NCI-H345 (cell line): ENCODE data around the gene EXOC5.
"Not testable (repeated sequence)": the region's sequence is repeated elsewhere in the genome, so short reads cannot be mapped to it uniquely, and the experiment has no call there.

Experiments used
- DNase-seq: peaks from one replicate; lab custom pipeline; 2025; lab: John Stamatoyannopoulos, UW

Gene EXOC5

GRCh38 chr14:57254884-57255283, 13.8 kb downstream of the EXOC5 start:
- no peak for DNase-seq

GRCh38 chr14:57246933-57247657, 21.6 kb downstream of the EXOC5 start:
- no peak for DNase-seq

- DNase-seq = no peak
Measured at GRCh38 chr14:57245941-57246340, 22.8 kb downstream of the EXOC5 start.

GRCh38 chr14:57244106-57244505, 24.6 kb downstream of the EXOC5 start:
- DNase-seq = no peak

GRCh38 chr14:57243320-57243719, 25.4 kb downstream of the EXOC5 start:
- no peak for DNase-seq

- DNase-seq = not testable (repeated sequence)
Measured at GRCh38 chr14:57240115-57240514, 28.6 kb downstream of the EXOC5 start.

- DNase-seq = no peak
Measured at GRCh38 chr14:57232006-57232405, 36.7 kb downstream of the EXOC5 start.

GRCh38 chr14:57228320-57228719, 40.4 kb downstream of the EXOC5 start:
- DNase-seq = not testable (repeated sequence)

- DNase-seq = no peak
Measured at GRCh38 chr14:57227083-57227482, 41.6 kb downstream of the EXOC5 start.

GRCh38 chr14:57221931-57222330, 46.8 kb downstream of the EXOC5 start:
- DNase-seq = no peak

- DNase-seq = no peak
Measured at GRCh38 chr14:57212919-57213318, 55.8 kb downstream of the EXOC5 start.

- DNase-seq = no peak
Measured at GRCh38 chr14:57209561-57209960, 59.1 kb downstream of the EXOC5 start.

GRCh38 chr14:57205938-57206337, 62.8 kb downstream of the EXOC5 start:
- no peak for DNase-seq

GRCh38 chr14:57202672-57203071, 66.0 kb downstream of the EXOC5 start:
- peak; percentile 3 for DNase-seq

- DNase-seq = no peak
Measured at GRCh38 chr14:57199921-57200320, 68.8 kb downstream of the EXOC5 start.

GRCh38 chr14:57189070-57189469, 79.6 kb downstream of the EXOC5 start:
- peak; percentile 59 for DNase-seq

GRCh38 chr14:57182760-57183503, 85.8 kb downstream of the EXOC5 start:
- DNase-seq = peak; percentile 47

GRCh38 chr14:57179273-57179672, 89.4 kb downstream of the EXOC5 start:
- no peak for DNase-seq

- no peak for DNase-seq
Measured at GRCh38 chr14:57174466-57174865, 94.2 kb downstream of the EXOC5 start.

GRCh38 chr14:57171903-57172302, 96.8 kb downstream of the EXOC5 start:
- DNase-seq = no peak

GRCh38 chr14:57171363-57171762, 97.3 kb downstream of the EXOC5 start:
- DNase-seq = no peak

GRCh38 chr14:57169901-57170300, 98.8 kb downstream of the EXOC5 start:
- DNase-seq = no peak

- no peak for DNase-seq
Measured at GRCh38 chr14:57168138-57168679, 100.5 kb downstream of the EXOC5 start.
